Upper lobe of left lung (tissue), 4 donors: ENCODE measurements around the gene ABCG1.

Experiments
- CTCF ChIP-seq, 6 experiments: fragments of 450-650 bp in 4 of 6; fragments of 200-600 bp in 2 of 6; sonication (generic) in 2 of 6; IDR thresholded peaks; one replicate each; pipeline ENCODE4 v1.5.1; 2016 to 2019; ENCODE audit warnings: antibody characterized with exemption in 6 of 6
- EP300 ChIP-seq, 4 donors: sonication (generic); formaldehyde crosslinking; IDR thresholded peaks; one replicate each; pipeline ENCODE4 v1.5.1; 2017; ENCODE audit warnings: antibody characterized with exemption in 4 of 4, control low read depth in 2 of 4
- POLR2A ChIP-seq, 4 donors: fragments of 450-650 bp; IDR thresholded peaks; one replicate each; pipeline ENCODE4 v1.5.1; 2016 to 2017; ENCODE audit warnings: antibody characterized with exemption in 4 of 4, mild to moderate bottlenecking in 2 of 4
- POLR2AphosphoS5 ChIP-seq, 2 donors: sonication (generic); formaldehyde crosslinking; IDR thresholded peaks; one replicate each; pipeline ENCODE4 v1.5.1; 2017; ENCODE audit warnings: antibody characterized with exemption in 2 of 2

DNA sequence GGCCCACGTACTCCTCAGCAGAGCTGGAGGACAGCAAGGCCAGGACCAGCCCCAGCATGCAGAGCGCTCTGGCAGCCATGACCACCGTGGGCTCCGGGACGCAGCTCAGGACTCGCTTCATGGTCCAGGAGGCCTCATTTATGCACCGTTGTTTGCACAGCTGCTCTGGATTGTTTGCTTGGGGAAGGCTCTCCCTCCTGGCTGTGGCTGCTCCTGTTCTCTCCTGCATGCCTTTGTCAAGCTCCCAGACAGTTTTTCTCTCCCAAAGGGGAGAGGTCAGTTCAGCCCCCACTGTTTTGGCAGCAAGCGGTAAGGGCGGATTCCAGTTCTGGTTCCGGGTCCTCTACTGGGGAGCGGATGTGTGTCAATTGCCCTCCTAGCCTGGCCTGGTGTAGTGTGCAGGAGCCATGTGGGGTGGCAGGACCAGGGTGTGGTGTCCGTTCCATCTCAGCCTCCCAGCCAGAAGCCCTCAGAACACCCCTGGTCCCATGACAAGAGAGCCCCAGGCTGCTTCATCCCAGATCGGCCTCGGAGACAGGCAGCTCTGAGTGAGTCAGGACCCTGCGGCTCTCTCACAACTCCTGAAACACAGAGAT lies 96.5 kb downstream of the ABCG1 start, which contains the start of gene TFF3:
- TF ChIP-seq EP300 (IDR thresholded peaks at IDR 0.05), result no peak
- TF ChIP-seq CTCF (IDR thresholded peaks at IDR 0.05), result no peak
- TF ChIP-seq POLR2A (IDR thresholded peaks at IDR 0.05), result no peak
- TF ChIP-seq POLR2AphosphoS5 (IDR thresholded peaks at IDR 0.05), result no peak
